Karpas-422 (cell line): ENCODE results near the gene FFAR1. TPM values are rescaled to one million over a fixed set of nuclear protein-coding genes. Genes with fewer than 3 reads are reported as not detected.

Source experiments
- DNase-seq: peaks from one replicate; pipeline ENCODE4 v3.0.0-alpha.2; 2015
- H2AFZ ChIP-seq: fragments of 200-600 bp; sonication (generic); 2 replicates; pipeline ENCODE4 v1.6.1; 2014; ENCODE audit warnings: antibody characterized with exemption, low read length, mixed read lengths
- H3K27ac ChIP-seq: fragments of 200-600 bp; sonication (generic); 2 replicates; pipeline ENCODE4 v1.5.1; 2014; ENCODE audit warnings: mild to moderate bottlenecking, low read length, moderate library complexity
- H3K27me3 ChIP-seq: fragments of 200-600 bp; sonication (generic); 2 replicates; pipeline ENCODE4 v1.6.1; 2014; ENCODE audit warnings: low read length, mixed read lengths
- H3K36me3 ChIP-seq: fragments of 200-600 bp; sonication (generic); 2 replicates; pipeline ENCODE4 v1.6.1; 2014; ENCODE audit warnings: low read length, mixed read lengths; ENCODE audit not compliant: insufficient read depth
- H3K4me1 ChIP-seq: fragments of 200-600 bp; sonication (generic); 2 replicates; pipeline ENCODE4 v1.6.1; 2014; ENCODE audit warnings: mild to moderate bottlenecking, low read length, mixed read lengths
- H3K4me2 ChIP-seq: fragments of 200-600 bp; sonication (generic); 2 replicates; pipeline ENCODE4 v1.6.1; 2014; ENCODE audit warnings: low read length, low read depth, mild to moderate bottlenecking; ENCODE audit not compliant: poor library complexity, severe bottlenecking
- H3K4me3 ChIP-seq: fragments of 200-600 bp; sonication (generic); 2 replicates; pipeline ENCODE4 v1.5.1; 2014; ENCODE audit warnings: mild to moderate bottlenecking, antibody characterized with exemption, low read length, mixed read lengths
- H3K79me2 ChIP-seq: fragments of 200-600 bp; sonication (generic); 2 replicates; pipeline ENCODE4 v1.6.1; 2014; ENCODE audit warnings: mild to moderate bottlenecking, low read length, mixed read lengths
- H3K9ac ChIP-seq: fragments of 200-600 bp; sonication (generic); 2 replicates; pipeline ENCODE4 v1.6.0; 2014; ENCODE audit warnings: low read length
- H3K9me2 ChIP-seq: fragments of 200-600 bp; sonication (generic), shearing (Covaris generic); replicated peaks from 2 replicates; pipeline ENCODE4 v1.6.0; 2014; ENCODE audit warnings: mild to moderate bottlenecking, low read length, moderate library complexity; ENCODE audit not compliant: insufficient read depth
- H3K9me3 ChIP-seq: fragments of 300-700, 200-600 bp; sonication (generic); 2 replicates; pipeline ENCODE4 v1.6.1; 2014; ENCODE audit warnings: low read length, mixed read lengths
- H4K20me1 ChIP-seq: fragments of 200-600 bp; sonication (generic); 2 replicates; pipeline ENCODE4 v1.6.1; 2014; ENCODE audit warnings: mild to moderate bottlenecking, antibody characterized with exemption, low read length, low read depth; ENCODE audit not compliant: insufficient read depth
- total RNA-seq: library from RNA; depleted of rRNA; stranded (reverse); fragments of >200 nt; shearing (Covaris generic); gene quantifications from 2 replicates; pipeline ENCODE4 v1.2.3, GENCODE V29; 2014; ENCODE audit warnings: low replicate concordance

Gene FFAR1
- total RNA-seq, 1 experiment from 2014 or later, result 0.34 TPM

DNA sequence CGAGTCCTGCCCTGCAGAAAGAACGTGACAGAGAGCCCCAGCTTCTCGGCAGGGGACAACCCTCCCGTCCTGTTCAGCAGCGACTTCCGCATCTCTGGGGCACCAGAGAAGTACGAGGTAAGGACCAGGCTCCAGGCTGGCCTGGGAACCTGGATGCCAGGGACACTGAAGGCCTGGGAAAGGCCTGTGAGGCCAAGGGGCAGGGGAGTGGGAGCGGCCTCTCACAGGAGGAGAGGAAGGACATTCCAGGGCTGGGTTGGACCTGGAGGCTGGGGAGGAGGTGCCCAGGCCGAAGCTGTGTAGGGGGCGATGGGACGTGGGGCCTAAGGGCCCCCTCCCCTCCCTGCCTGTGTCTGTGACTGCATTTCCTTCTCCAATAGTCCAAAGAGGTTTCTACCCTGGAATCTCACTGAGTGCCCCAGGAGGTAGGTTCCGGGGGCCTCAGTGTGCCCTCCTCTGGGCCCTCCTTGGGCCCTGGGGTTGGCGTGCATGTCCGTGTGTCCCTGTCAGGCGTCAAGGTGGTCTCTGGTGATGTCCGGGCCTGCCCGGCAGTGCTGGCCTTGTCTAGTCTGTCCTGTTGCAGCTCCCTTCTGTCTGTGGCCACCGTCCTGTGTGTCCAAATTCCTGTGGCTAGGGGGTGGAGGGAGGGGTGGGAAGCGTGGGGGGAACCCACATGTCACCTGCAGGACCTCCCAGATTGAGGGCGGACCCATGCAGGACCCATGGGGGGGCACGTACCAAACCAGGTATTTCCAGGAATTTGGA is 35.6 kb upstream of the FFAR1 start:
- no peak overlapping the region for H3K27ac ChIP-seq
- DNase-seq, result no peak
- no peaks in the 10 kb centered on the region for H3K27me3 ChIP-seq
- peaks cover 14% of the 10 kb centered on the region for H3K4me1 ChIP-seq
- H3K36me3 ChIP-seq, result no peaks in the 10 kb centered on the region
- no peaks in the 10 kb centered on the region for H3K79me2 ChIP-seq
- no peak overlapping the region for H3K9ac ChIP-seq
- no peak overlapping the region for H2AFZ ChIP-seq
- H3K9me2 ChIP-seq, result no peaks in the 10 kb centered on the region
- H3K9me3 ChIP-seq, result no peaks in the 10 kb centered on the region
- no peak overlapping the region for H3K4me2 ChIP-seq
- H3K4me3 ChIP-seq, result no peak overlapping the region
- no peaks in the 10 kb centered on the region for H4K20me1 ChIP-seq

DNA sequence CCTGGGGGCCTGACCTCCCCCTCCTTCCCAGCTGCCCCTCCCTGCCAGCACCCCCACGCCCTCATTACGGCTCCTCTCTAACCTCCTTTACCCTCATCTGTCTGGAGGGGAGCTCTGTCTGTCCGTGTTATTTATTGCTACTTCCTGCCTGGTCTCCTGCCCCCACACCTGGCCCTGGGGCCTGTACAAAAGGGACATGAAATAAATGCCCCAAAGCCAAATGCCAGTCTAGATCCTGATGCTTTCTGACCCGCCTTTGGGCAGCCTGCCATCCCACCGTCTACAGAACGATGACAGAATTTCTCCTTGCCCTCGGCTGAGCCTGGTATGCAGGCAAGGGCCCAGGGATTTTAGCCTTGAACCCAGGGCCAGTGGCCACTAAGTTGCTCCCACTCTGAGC is 34.1 kb upstream of the FFAR1 start:
- no peaks in the 10 kb centered on the region for H3K36me3 ChIP-seq
- H4K20me1 ChIP-seq, result no peaks in the 10 kb centered on the region
- no peak overlapping the region for H3K4me2 ChIP-seq
- no peaks in the 10 kb centered on the region for H3K9me3 ChIP-seq
- DNase-seq, result no peak
- H3K79me2 ChIP-seq, result no peaks in the 10 kb centered on the region
- H3K4me3 ChIP-seq, result no peak overlapping the region
- H3K4me1 ChIP-seq, result peaks cover 13% of the 10 kb centered on the region
- no peaks in the 10 kb centered on the region for H3K27me3 ChIP-seq
- no peak overlapping the region for H2AFZ ChIP-seq
- no peak overlapping the region for H3K27ac ChIP-seq
- H3K9ac ChIP-seq, result no peak overlapping the region
- no peaks in the 10 kb centered on the region for H3K9me2 ChIP-seq

DNA sequence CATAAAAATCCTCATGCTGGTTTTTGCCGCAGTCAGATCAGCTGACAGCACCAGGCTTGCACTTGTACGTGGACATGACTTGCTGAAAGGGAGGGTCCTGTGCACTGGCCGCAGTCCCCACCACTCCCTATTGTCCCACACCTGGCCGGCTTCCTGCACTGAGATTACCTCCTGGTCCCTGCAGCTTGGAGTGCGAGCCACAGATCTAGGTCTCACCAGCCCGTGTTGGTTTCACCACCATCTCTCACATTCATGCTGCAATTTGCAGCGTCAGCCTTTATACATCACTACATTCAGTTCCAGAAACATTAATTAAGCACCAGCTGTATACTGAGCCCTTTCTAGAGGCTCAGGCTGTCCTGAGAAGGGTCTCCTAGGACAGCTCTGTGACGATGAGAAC is 33.7 kb upstream of the FFAR1 start:
- Histone ChIP-seq H3K79me2 (no peaks in the 10 kb centered on the region), H4K20me1 (no peaks in the 10 kb centered on the region), H2AFZ (no peak overlapping the region), H3K4me3 (no peak overlapping the region), H3K4me1 (peaks cover 16% of the 10 kb centered on the region), H3K9ac (no peak overlapping the region), H3K9me3 (no peaks in the 10 kb centered on the region), H3K27me3 (no peaks in the 10 kb centered on the region), H3K9me2 (no peaks in the 10 kb centered on the region), H3K27ac (no peak overlapping the region), H3K4me2 (no peak overlapping the region), H3K36me3 (no peaks in the 10 kb centered on the region)
- DNase-seq, result no peak

DNA sequence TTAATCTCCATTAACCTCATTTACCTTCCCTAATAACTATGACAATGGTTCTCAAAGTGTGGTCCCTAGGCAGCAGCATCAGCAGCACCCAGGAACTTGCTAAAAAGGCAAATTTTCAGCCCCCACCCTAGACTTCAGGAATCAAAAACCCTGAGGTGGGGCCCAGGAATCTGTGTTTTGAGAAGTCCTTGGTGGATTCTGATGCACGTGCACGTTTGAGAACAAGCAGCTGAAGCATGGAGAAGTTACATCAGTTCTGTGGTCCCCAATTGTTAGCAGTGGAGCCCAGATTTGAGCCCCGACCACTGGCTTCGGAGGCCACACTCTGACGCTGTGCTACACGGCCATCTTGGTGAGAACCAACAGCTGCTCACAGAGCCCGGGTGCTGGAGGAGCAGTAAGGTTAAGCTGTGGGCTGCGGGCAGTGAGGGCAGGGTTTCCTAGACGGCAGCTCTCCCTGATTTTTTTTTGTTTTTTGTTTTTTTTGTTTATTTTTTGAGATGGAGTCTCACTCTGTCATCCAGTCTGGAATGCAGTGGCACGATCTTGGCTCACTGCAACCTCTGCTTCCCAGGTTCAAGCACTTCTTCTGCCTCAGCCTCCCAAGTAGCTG is 32.7 kb upstream of the FFAR1 start:
- DNase-seq, result no peak
- no peaks in the 10 kb centered on the region for H3K9me2 ChIP-seq
- no peak overlapping the region for H3K27ac ChIP-seq
- H3K9ac ChIP-seq, result no peak overlapping the region
- no peaks in the 10 kb centered on the region for H3K79me2 ChIP-seq
- H3K4me3 ChIP-seq, result no peak overlapping the region
- no peaks in the 10 kb centered on the region for H3K9me3 ChIP-seq
- H3K4me1 ChIP-seq, result peaks cover 22% of the 10 kb centered on the region
- no peaks in the 10 kb centered on the region for H4K20me1 ChIP-seq
- H3K4me2 ChIP-seq, result no peak overlapping the region
- H3K27me3 ChIP-seq, result no peaks in the 10 kb centered on the region
- H3K36me3 ChIP-seq, result no peaks in the 10 kb centered on the region
- H2AFZ ChIP-seq, result no peak overlapping the region

DNA sequence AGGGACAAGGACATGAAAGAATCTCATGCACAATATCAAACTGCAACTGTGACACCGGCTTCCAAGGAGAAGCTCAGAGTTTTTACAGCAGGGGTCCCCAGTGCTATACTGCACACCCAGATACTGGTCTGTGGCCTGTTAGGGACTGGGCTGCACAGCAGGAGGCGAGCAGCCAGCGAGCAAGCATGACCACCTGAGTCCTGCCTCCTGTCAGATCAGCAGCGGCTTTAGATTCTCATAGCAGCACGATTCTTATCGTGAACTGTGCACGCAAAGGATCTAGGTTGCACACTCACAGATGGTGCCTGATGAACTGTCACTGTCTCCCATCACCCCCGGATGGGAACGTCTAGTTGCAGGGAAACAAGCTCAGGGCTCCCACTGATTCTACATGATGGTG is 31.8 kb upstream of the FFAR1 start:
- H3K27me3 ChIP-seq, result no peaks in the 10 kb centered on the region
- H3K9me3 ChIP-seq, result no peaks in the 10 kb centered on the region
- H4K20me1 ChIP-seq, result no peaks in the 10 kb centered on the region
- no peak overlapping the region for H3K4me2 ChIP-seq
- H3K27ac ChIP-seq, result no peak overlapping the region
- no peak overlapping the region for H3K9ac ChIP-seq
- no peaks in the 10 kb centered on the region for H3K36me3 ChIP-seq
- no peak overlapping the region for H2AFZ ChIP-seq
- peak; percentile 61 for DNase-seq
- no peaks in the 10 kb centered on the region for H3K9me2 ChIP-seq
- H3K79me2 ChIP-seq, result no peaks in the 10 kb centered on the region
- no peak overlapping the region for H3K4me3 ChIP-seq
- peaks cover 31% of the 10 kb centered on the region for H3K4me1 ChIP-seq

DNA sequence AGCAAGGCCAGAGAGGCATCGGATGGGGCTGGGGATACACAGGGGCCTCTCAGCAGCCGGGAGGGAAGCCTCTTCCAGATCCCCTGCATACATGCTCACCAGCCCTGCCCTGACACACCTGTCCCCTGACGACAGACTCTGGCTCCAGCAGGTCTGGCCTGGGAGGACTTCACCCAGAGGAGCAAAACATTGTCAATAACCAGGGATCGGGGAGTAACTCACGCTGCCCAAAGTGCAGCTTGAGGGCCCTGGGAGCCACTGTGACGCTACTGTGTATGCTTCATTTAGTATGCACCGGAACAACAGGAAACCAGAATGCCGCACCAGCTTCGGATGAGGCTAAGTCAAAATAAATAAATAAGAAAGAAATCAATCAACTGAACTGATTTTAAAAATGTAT is 31.1 kb upstream of the FFAR1 start:
- H3K4me2 ChIP-seq, result no peak overlapping the region
- H3K4me1 ChIP-seq, result peaks cover 38% of the 10 kb centered on the region
- no peaks in the 10 kb centered on the region for H3K27me3 ChIP-seq
- H3K9me2 ChIP-seq, result no peaks in the 10 kb centered on the region
- H3K27ac ChIP-seq, result no peak overlapping the region
- no peaks in the 10 kb centered on the region for H3K79me2 ChIP-seq
- no peaks in the 10 kb centered on the region for H3K9me3 ChIP-seq
- DNase-seq, result no peak
- H2AFZ ChIP-seq, result no peak overlapping the region
- no peaks in the 10 kb centered on the region for H3K36me3 ChIP-seq
- no peak overlapping the region for H3K9ac ChIP-seq
- H4K20me1 ChIP-seq, result no peaks in the 10 kb centered on the region
- no peak overlapping the region for H3K4me3 ChIP-seq

DNA sequence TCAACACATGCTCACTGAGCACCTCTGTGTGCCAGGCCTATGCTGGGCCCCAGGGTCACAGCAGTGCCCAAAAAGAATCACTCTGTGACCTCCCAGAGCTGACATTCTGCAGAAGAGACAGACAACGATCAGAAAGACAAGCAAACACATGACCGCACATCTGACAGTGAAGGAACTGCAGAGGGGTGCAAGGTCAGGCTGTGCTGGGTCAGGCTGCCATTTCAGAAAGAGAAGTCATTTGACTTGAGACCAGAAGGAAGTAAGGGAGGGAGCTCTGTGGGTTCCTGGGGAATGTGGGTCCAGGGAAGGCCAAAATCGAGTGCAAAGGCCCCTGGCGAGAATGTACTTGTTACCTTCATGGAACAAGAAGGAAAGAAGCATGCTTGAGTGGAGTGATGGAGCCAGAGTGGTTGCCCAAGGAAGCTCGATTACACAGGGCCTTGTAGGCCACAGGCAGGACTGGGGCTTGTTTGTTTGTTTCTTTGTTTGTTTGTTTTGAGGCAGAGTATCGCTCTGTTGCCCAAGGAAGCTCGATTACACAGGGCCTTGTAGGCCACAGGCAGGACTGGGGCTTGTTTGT is 30.1 kb upstream of the FFAR1 start:
- H2AFZ ChIP-seq, result no peak overlapping the region
- H3K4me1 ChIP-seq, result peaks cover 41% of the 10 kb centered on the region

DNA sequence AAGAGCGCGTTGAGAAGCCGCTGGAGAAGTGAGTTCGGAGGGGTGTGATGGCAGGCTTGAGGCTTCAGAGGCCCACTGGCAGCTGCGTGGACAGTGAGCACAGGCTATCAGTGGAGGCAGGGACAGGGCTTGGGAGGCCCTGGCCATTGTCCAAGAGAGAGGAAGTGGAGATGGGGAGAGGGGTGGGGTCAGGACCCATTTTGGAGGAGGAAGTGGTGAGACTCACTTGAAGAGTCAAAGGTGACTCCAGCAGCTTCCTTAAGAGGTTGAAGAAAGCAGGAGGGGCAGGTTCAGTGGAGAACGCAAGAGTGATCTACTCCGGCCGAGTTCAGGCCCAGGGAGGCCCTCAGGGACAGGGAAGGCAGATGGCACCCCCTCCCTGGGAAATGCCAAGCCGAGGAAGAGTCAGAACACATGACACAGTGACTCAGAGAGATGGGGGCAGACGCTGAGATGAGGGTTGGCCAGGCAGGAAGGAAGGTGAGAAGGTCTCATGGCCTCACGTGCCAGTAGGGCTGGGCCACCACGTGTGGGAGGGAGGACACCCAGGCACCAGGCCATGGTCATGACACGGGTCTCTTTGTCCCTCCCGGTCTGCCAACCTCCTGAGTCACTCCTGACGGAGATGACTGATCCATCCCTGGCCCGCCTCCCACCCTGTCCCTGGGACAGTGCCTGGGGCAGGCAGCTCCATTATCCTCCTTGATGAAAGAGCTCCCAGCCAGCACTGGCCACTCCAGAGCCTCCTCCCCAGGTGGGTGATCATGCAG is 28.8 kb upstream of the FFAR1 start:
- H3K4me2 ChIP-seq, result peak overlapping the region; percentile 70

More for the DNA sequence above, 30.1 kb upstream of the FFAR1 start:
- H3K4me2 ChIP-seq, result no peak overlapping the region
- H3K4me3 ChIP-seq, result no peak overlapping the region
- no peaks in the 10 kb centered on the region for H3K9me2 ChIP-seq
- peaks cover 4% of the 10 kb centered on the region for H3K9me3 ChIP-seq
- no peaks in the 10 kb centered on the region for H3K36me3 ChIP-seq
- H4K20me1 ChIP-seq, result no peaks in the 10 kb centered on the region
- no peak for DNase-seq
- no peaks in the 10 kb centered on the region for H3K27me3 ChIP-seq
- H3K9ac ChIP-seq, result no peak overlapping the region
- H3K27ac ChIP-seq, result no peak overlapping the region
- no peaks in the 10 kb centered on the region for H3K79me2 ChIP-seq

More for the DNA sequence above, 28.8 kb upstream of the FFAR1 start:
- H3K27me3 ChIP-seq, result no peaks in the 10 kb centered on the region
- H3K4me1 ChIP-seq, result peaks cover 49% of the 10 kb centered on the region
- no peak overlapping the region for H2AFZ ChIP-seq
- peak overlapping the region; percentile 12; the same call in 1 of the 2 replicates for H3K9ac ChIP-seq
- H3K79me2 ChIP-seq, result no peaks in the 10 kb centered on the region
- no peak overlapping the region for H3K4me3 ChIP-seq
- H3K36me3 ChIP-seq, result no peaks in the 10 kb centered on the region
- DNase-seq, result no peak
- no peaks in the 10 kb centered on the region for H4K20me1 ChIP-seq
- peaks cover 4% of the 10 kb centered on the region for H3K9me3 ChIP-seq
- peak overlapping the region; percentile 73; the same call in 1 of the 2 replicates for H3K27ac ChIP-seq
- no peaks in the 10 kb centered on the region for H3K9me2 ChIP-seq
